ENCODE data around the gene SOHLH1.

The SOHLH1 gene

GRCh38 chr9:135701959-135702721 is 2.9 kb upstream of the SOHLH1 start, which contains the start of gene KCNT1:
Gene KCNT1, plus strand, starts transcription at chr9:135702185. Its CDS starts 74 bp downstream, at chr9:135702259.
- no peak for DNase-seq

GRCh38 chr9:135701067-135701958 is 2.0 kb upstream of the SOHLH1 start:
- no peak for DNase-seq

GRCh38 chr9:135700525-135700924 is 1.2 kb upstream of the SOHLH1 start:
- no peak for DNase-seq

- DNase-seq = no peak
Observed at GRCh38 chr9:135698767-135699166, 514 bp downstream of the SOHLH1 start.

- DNase-seq = no peak
Observed at GRCh38 chr9:135698236-135698635, 1.0 kb downstream of the SOHLH1 start.

GRCh38 chr9:135697226-135697625 is 2.1 kb downstream of the SOHLH1 start:
- DNase-seq = no peak

- no peak for DNase-seq
Observed at GRCh38 chr9:135696446-135696845, 2.8 kb downstream of the SOHLH1 start.

GRCh38 chr9:135695642-135696041 is 3.6 kb downstream of the SOHLH1 start:
- no peak for DNase-seq

GRCh38 chr9:135695036-135695435 is 4.2 kb downstream of the SOHLH1 start:
- no peak for DNase-seq

GRCh38 chr9:135694414-135694813 is 4.9 kb downstream of the SOHLH1 start:
- no peak for DNase-seq

- no peak for DNase-seq
Observed at GRCh38 chr9:135693771-135694170, 5.5 kb downstream of the SOHLH1 start.

GRCh38 chr9:135693265-135693664 is 6.0 kb downstream of the SOHLH1 start:
- no peak for DNase-seq

GRCh38 chr9:135692410-135692809 is 6.9 kb downstream of the SOHLH1 start:
- DNase-seq = no peak

GRCh38 chr9:135690836-135691570 is 8.3 kb downstream of the SOHLH1 start:
- no peak for DNase-seq

GRCh38 chr9:135689011-135689410 is 10.3 kb downstream of the SOHLH1 start:
- DNase-seq = no peak

- DNase-seq = no peak
Observed at GRCh38 chr9:135687216-135687615, 12.1 kb downstream of the SOHLH1 start.

- DNase-seq = no peak
Observed at GRCh38 chr9:135684691-135685090, 14.6 kb downstream of the SOHLH1 start.

- DNase-seq = no peak
Observed at GRCh38 chr9:135683401-135684034, 15.8 kb downstream of the SOHLH1 start.

- no peak for DNase-seq
Observed at GRCh38 chr9:135681161-135681560, 18.1 kb downstream of the SOHLH1 start.

- no peak for DNase-seq
Observed at GRCh38 chr9:135680056-135680455, 19.2 kb downstream of the SOHLH1 start.

GRCh38 chr9:135678236-135679017 is 20.9 kb downstream of the SOHLH1 start:
- DNase-seq = no peak

GRCh38 chr9:135677641-135678168 is 21.6 kb downstream of the SOHLH1 start:
- no peak for DNase-seq

All from NK-92 treated with Interleukin-12 subunit alpha and Interleukin-12 subunit beta, amount 100 ng/mL, for 24 hours (cell line).